ENCODE measurements around the gene OR1I1. TPM values are rescaled to one million over a fixed set of nuclear protein-coding genes. Genes with fewer than 3 reads are reported as not detected.

Gene OR1I1
- total RNA-seq, 1 experiment from 2014 or later, result not detected

- no peak for TF ChIP-seq POLR2A (IDR thresholded peaks at IDR 0.05; ENCODE audit: borderline replicate concordance, extremely low read depth, insufficient read depth, insufficient read length)
- no peak for TF ChIP-seq FOSL1 (IDR thresholded peaks at IDR 0.05; ENCODE audit: low read depth)
Measured at GRCh38 chr19:15142313-15142712, 60.3 kb downstream of the OR1I1 start (continued).

Other genes with a start within 250 kb of the OR1I1 start
- gene OR7A5, start 247.0 kb upstream of the OR1I1 start, total RNA-seq (2021; ENCODE audit: unreplicated experiment), result not detected
- not detected for gene OR7C1, start 247.0 kb upstream of the OR1I1 start, total RNA-seq (2021; ENCODE audit: unreplicated experiment)
- not detected for gene OR7A10, start 233.3 kb upstream of the OR1I1 start, total RNA-seq (2021; ENCODE audit: unreplicated experiment)
- not detected for gene OR7A17, start 196.1 kb upstream of the OR1I1 start, total RNA-seq (2021; ENCODE audit: unreplicated experiment)
- not detected for gene OR7C2, start 140.7 kb upstream of the OR1I1 start, total RNA-seq (2021; ENCODE audit: unreplicated experiment)
- not detected for gene SLC1A6, start 102.3 kb upstream of the OR1I1 start, total RNA-seq (2021; ENCODE audit: unreplicated experiment)
- gene CASP14, start 32.7 kb upstream of the OR1I1 start, total RNA-seq (2021; ENCODE audit: unreplicated experiment), result not detected
- gene SYDE1, start 25.2 kb downstream of the OR1I1 start, total RNA-seq (2021; ENCODE audit: unreplicated experiment), result 4.9 TPM
- gene NOTCH3, start 118.8 kb downstream of the OR1I1 start, total RNA-seq (2021; ENCODE audit: unreplicated experiment), result 39.4 TPM
- 0.12 TPM for gene EPHX3, start 150.2 kb downstream of the OR1I1 start, total RNA-seq (2021; ENCODE audit: unreplicated experiment)

All from HCT116 (cell line).